ENCODE results near the gene USHBP1.
A peak's percentile ranks its signal among the peaks of the same experiment; 100 is the strongest.
"Not testable (repeated sequence)": the region's sequence is repeated elsewhere in the genome, so short reads cannot be mapped to it uniquely, and the experiment has no call there.

USHBP1 gene

GRCh38 chr19:17283504-17283996, 19.0 kb upstream of the USHBP1 start:
- no peak overlapping the region for H3K4me3 Mint-ChIP-seq
- DNase-seq, result no peak
- H3K27me3 Mint-ChIP-seq, result peaks cover 11% of the 10 kb centered on the region
- H3K9me3 Mint-ChIP-seq, result no peaks in the 10 kb centered on the region
- H3K36me3 Mint-ChIP-seq (ENCODE audit: low read depth), result peaks cover 16% of the 10 kb centered on the region
- H3K4me1 Mint-ChIP-seq (ENCODE audit: low read depth), result peaks cover 9% of the 10 kb centered on the region
- no peak overlapping the region for H3K27ac Mint-ChIP-seq

DNA sequence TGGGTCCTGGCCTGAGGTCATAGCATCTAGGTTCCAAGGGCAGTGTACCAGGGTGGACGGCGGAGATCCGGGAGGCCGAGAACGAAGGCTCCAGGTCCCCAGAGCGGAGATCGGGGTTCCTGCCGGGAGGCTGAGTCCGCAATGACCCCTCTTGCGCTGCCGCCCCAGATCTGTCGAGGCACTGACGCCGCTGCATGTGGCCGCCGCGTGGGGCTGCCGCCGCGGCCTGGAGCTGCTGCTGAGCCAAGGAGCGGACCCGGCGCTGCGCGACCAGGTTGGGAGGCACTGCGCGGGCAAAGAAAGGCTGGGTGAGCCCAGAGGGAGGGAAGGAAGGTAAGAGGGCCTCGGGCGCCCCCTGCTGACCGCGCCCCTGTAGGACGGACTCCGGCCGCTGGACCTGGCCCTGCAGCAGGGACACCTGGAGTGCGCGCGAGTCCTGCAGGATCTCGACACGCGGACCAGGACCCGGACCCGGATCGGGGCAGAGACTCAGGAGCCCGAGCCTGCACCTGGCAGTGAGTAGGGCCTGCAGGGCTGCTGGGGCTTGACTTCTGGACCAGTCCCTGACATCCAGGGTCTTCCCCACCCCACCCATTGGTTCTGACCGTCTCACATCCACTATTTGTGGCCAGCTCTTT, 18.1 kb upstream of the USHBP1 start:
- DNase-seq, result peak; percentile 89
- H3K27me3 Mint-ChIP-seq, result peaks cover 11% of the 10 kb centered on the region
- H3K27ac Mint-ChIP-seq, result peak overlapping the region; percentile 64
- peaks cover 9% of the 10 kb centered on the region for H3K4me1 Mint-ChIP-seq (ENCODE audit: low read depth)
- peak overlapping the region; percentile 83 for H3K4me3 Mint-ChIP-seq
- peaks cover 20% of the 10 kb centered on the region for H3K36me3 Mint-ChIP-seq (ENCODE audit: low read depth)
- H3K9me3 Mint-ChIP-seq, result no peaks in the 10 kb centered on the region

DNA sequence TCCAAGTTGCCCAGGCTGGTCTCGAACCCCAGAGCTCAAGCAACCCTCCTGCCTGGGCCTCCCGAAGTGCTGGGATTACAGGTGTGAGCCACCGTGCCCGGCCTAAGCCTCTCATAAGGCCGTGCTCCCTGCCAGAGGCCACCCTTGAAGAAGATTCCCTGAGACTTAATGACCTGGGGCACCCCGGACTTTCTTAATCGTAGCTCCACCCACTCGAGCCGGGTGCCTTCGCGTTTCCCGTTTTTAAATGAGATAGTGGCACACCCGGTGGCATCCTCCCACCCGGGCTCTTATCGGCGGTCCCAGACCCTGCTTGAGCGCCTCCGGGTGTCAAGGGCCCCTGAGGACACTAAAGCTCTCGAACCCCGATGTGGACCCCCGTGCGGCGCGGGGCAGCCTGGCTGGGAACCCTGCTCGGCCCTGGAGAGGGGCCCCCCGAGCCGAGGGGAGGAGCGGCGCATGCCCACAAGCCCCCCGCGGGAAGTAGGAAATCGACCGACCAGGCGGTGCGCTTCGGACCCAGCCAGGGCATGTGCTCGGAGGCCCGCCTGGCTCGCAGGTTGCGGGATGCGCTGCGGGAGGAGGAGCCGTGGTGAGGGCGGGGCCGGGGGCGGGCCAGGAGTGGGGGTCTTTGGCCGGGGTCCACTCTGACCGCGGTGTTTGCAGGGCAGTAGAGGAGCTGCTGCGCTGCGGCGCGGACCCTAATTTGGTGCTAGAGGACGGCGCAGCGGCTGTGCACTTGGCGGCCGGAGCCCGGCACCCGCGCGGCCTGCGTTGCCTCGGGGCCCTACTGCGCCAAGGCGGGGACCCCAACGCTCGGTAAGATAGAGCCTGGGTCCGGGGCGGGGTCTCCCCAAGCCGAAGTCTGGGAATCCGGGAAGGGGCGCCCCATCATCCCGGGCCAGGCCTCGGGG, 17.1 kb upstream of the USHBP1 start, which contains the start of gene ANKLE1:
TSS of gene ANKLE1 (plus strand) at position 511 of the 914 bp plus-strand sequence. CDS start at position 531, 20 bp downstream.
- H3K9me3 Mint-ChIP-seq, result no peaks in the 10 kb centered on the region
- H3K27me3 Mint-ChIP-seq, result peaks cover 8% of the 10 kb centered on the region
- peaks cover 28% of the 10 kb centered on the region for H3K36me3 Mint-ChIP-seq (ENCODE audit: low read depth)
- H3K27ac Mint-ChIP-seq, result peak within 1 kb of the TSS; percentile 64
- peak within 1 kb of the TSS; percentile 83 for H3K4me3 Mint-ChIP-seq
- peak; percentile 71 for DNase-seq
- peaks cover 9% of the 10 kb centered on the region for H3K4me1 Mint-ChIP-seq (ENCODE audit: low read depth)

DNA sequence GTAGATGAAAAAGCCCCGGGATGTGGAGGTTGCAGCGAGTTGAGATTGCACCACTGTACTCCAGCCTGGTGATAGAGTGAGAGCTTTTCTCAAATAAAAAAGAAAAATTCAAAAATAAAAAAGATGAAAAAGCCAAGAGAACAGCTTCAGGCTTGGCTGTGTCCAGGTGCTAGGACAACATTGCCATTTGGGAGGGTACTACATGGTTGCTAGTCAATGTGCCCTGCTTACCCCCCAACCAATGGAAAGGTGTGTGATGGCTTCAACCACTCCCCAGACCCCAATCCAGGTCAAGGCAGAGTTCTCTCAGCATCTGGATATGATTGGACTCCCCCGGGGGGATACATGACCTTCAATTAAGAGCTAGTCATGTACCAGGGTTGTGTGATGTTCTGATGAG, 14.9 kb upstream of the USHBP1 start:
- peaks cover 8% of the 10 kb centered on the region for H3K27me3 Mint-ChIP-seq
- no peaks in the 10 kb centered on the region for H3K9me3 Mint-ChIP-seq
- no peak for DNase-seq
- no peak overlapping the region for H3K4me3 Mint-ChIP-seq
- no peak overlapping the region for H3K27ac Mint-ChIP-seq
- peaks cover 46% of the 10 kb centered on the region for H3K36me3 Mint-ChIP-seq (ENCODE audit: low read depth)
- peaks cover 9% of the 10 kb centered on the region for H3K4me1 Mint-ChIP-seq (ENCODE audit: low read depth)

DNA sequence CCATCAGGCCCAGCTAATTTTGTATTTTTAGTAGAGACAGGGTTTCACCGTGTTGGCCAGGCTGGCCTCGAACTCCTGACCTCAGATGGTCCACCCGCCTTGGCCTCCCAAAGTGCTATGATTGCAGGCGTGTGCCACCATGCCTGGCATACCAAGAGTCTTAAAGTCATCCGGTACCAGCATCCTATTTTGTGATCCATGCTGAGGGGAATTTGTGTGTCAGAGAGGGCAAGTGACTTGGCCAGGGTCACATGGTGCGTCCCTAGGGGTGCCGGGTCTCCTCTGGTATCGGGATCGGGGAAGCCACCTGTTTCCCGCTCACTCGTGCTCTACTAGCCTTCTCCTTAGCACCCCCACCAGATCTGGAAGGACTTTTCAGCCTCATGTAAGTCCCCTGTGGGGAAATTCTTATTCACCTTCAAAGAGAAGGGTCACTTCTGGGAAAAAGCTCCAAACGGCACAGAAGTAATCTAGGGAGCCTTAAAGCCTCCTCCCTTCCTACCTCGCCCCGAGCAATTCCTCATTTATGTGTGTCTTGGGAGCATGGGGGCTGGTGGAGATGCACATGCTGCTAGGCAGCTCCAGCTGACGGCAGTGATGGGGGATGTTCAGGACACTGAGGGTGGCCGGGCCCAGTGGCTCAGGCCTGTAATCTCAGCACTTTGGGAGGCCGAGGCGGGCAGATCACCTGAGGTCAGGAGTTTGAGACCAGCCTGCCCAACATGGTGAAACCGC, 11.1 kb upstream of the USHBP1 start:
- H3K27ac Mint-ChIP-seq, result no peak overlapping the region
- H3K27me3 Mint-ChIP-seq, result no peaks in the 10 kb centered on the region
- H3K4me1 Mint-ChIP-seq (ENCODE audit: low read depth), result no peaks in the 10 kb centered on the region
- peaks cover 65% of the 10 kb centered on the region for H3K36me3 Mint-ChIP-seq (ENCODE audit: low read depth)
- DNase-seq, result no peak
- H3K4me3 Mint-ChIP-seq, result no peak overlapping the region
- H3K9me3 Mint-ChIP-seq, result no peaks in the 10 kb centered on the region

DNA sequence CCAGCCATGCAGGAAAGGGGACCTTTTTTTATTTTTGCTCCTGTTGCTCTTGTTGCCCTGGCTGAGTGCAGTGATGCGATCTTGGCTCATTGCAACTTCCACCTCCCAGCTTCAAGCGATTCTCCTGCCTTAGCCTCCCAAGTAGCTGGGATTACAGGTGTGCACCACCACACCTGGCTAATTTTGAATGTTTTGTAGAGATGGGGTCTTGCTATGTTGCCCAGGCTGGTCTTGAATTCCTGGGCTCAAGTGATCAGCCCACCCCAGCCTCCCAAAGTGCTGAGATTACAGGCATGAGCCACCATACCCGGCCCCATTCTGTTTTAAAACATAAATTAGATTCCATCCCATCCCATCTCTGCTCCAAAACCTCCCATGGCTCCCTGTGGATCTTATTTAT, 10.3 kb upstream of the USHBP1 start:
- H3K4me1 Mint-ChIP-seq (ENCODE audit: low read depth); H3K4me3 Mint-ChIP-seq; DNase-seq; H3K27me3 Mint-ChIP-seq; H3K27ac Mint-ChIP-seq; H3K9me3 Mint-ChIP-seq: not testable (repeated sequence)
- H3K36me3 Mint-ChIP-seq (ENCODE audit: low read depth), result peaks cover 71% of the 10 kb centered on the region

DNA sequence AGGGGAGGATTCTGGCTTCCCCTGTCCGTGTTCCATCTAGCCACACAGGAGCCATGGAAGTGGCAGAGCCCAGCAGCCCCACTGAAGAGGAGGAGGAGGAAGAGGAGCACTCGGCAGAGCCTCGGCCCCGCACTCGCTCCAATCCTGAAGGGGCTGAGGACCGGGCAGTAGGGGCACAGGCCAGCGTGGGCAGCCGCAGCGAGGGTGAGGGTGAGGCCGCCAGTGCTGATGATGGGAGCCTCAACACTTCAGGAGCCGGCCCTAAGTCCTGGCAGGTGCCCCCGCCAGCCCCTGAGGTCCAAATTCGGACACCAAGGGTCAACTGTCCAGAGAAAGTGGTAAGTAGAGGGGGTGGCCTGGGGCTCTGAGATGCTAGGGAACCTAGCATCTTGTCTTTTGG, 4.2 kb upstream of the USHBP1 start:
- peaks cover 48% of the 10 kb centered on the region for H3K36me3 Mint-ChIP-seq (ENCODE audit: low read depth)
- peaks cover 22% of the 10 kb centered on the region for H3K4me1 Mint-ChIP-seq (ENCODE audit: low read depth)
- no peaks in the 10 kb centered on the region for H3K27me3 Mint-ChIP-seq
- H3K27ac Mint-ChIP-seq, result no peak overlapping the region
- H3K4me3 Mint-ChIP-seq, result peak overlapping the region; percentile 94
- no peaks in the 10 kb centered on the region for H3K9me3 Mint-ChIP-seq
- no peak for DNase-seq

DNA sequence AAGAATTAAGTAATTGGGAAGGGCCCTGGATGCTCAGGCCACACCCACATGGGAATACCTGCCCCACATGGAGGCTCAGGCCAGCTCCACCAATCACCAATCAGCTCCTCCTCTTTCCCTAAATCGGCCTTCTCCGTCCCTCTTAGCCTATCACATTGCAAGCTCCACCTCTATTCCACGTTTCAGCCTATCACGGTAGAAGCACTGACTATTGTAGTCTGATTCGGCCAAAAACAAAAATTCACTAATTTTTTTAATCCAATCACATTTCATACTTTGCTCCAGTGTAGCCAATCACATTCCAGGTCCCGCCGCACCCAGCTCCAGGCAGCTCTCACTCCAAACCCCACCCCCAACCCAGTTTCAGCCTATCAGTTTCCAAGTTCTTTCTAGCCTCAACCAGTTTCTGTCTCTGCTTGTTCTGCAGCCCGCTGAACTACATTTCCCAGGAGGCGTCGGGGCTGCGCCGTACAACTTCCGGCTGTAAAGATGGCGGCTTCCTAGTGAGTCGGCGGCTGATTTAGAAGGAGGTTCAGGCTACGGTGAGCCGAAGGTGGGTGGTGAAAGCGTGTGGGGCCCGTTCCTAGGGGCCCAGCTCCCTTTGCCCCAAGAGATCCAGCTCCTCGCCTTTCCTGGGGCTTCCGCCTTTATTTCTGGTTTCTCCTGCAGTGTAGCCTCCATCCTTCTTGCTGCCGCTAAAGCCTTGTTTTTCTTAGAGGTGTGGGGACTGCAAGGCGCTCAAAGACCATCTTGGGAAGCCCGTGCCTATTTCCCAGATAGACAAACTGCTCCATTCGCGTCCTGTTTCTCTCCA, 2.6 kb upstream of the USHBP1 start, which contains the start of gene BABAM1:
TSS of gene BABAM1 (plus strand) at position 469 of the 814 bp plus-strand sequence. CDS start 1,364 bp downstream, outside the sequence.
- Mint-ChIP-seq H3K27me3 (no peaks in the 10 kb centered on the region), H3K27ac (peak within 1 kb of the TSS; percentile 91), H3K4me3 (peak within 1 kb of the TSS; percentile 94), H3K4me1 (ENCODE audit: low read depth) (peaks cover 22% of the 10 kb centered on the region), H3K36me3 (ENCODE audit: low read depth) (peaks cover 40% of the 10 kb centered on the region), H3K9me3 (no peaks in the 10 kb centered on the region)
- DNase-seq, result peak; percentile 90

- Mint-ChIP-seq H3K9me3 (no peaks in the 10 kb centered on the region), H3K27me3 (no peaks in the 10 kb centered on the region), H3K27ac (peak overlapping the region; percentile 91), H3K4me1 (ENCODE audit: low read depth) (peaks cover 22% of the 10 kb centered on the region), H3K4me3 (peak overlapping the region; percentile 94), H3K36me3 (ENCODE audit: low read depth) (peaks cover 36% of the 10 kb centered on the region)
- no peak for DNase-seq
These were observed 2.0 kb upstream of the USHBP1 start for GRCh38 chr19:17266589-17266974.

GRCh38 chr19:17266026-17266425, 1.5 kb upstream of the USHBP1 start:
- no peak overlapping the region for H3K27ac Mint-ChIP-seq
- peaks cover 30% of the 10 kb centered on the region for H3K36me3 Mint-ChIP-seq (ENCODE audit: low read depth)
- H3K4me3 Mint-ChIP-seq, result no peak overlapping the region
- no peaks in the 10 kb centered on the region for H3K27me3 Mint-ChIP-seq
- H3K9me3 Mint-ChIP-seq, result no peaks in the 10 kb centered on the region
- peaks cover 22% of the 10 kb centered on the region for H3K4me1 Mint-ChIP-seq (ENCODE audit: low read depth)
- no peak for DNase-seq

DNA sequence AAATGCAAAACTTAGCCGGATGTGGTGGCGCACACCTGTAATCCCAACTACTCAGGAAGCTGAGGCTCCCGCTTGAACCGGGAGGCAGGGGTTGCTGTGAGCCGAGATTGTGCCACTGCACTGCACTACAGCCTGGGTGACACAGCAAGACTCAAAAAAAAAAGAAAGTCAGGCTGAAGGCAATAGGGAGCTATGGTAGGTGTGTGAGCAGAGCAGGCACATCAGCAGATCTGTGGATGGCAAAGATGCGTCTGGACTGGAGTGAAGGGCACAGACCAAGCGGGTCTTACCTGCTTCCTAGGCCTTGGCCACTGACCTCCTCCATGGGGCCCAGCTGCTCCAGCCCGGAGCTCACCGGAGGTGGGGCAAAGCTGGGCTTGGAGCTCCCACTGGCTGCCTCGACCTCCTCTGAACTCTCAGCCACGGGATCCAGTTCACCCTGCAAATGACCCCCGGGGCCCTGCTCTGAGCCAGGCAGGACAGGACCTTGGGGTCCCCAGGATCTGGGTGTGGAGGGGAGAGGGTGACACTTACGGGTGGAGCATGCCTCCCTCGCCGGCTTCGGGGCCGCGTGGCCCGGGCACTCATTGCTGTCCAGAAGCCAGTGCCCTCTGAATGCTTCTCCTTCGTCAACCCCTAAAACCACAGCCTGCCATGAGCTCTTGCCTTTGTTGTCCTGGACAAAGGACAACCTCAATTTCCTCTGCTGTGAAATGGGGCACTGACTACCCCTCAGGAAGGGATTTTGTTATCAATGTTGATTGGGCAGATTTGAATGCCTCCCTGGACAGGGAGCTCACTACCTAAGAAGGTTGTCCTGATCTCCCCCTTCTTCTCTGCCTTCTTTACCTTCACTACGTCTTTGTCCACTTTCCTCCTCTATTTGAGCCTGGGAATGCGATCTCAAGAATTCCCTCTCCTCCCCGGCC, 569 bp downstream of the USHBP1 start:
- Mint-ChIP-seq H3K27ac (peak overlapping the region; percentile 44), H3K4me3 (no peak overlapping the region), H3K4me1 (ENCODE audit: low read depth) (peaks cover 25% of the 10 kb centered on the region), H3K36me3 (ENCODE audit: low read depth) (peaks cover 15% of the 10 kb centered on the region), H3K9me3 (no peaks in the 10 kb centered on the region), H3K27me3 (no peaks in the 10 kb centered on the region)
- DNase-seq, result no peak

DNA sequence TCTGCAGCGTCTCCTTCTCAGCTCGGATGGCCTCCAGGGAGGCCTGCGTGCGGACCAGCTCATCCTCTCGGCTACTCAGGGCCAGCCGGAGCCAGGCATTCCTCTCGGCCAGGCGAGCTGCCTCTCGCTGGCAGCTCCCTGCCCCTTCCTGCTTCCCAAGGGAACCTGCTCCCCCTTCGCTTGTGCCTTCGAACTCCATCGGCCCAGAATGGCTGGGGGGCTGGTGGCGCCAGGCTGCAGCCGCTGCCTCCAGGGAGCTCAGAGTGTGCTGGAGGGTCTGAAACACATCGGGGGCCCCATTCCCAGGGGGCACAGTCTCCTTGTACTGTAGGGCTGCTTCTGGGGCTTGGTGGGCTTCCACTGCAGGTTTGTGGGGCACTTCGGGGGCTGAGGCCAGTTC, 2.0 kb downstream of the USHBP1 start:
- Mint-ChIP-seq H3K27me3 (no peaks in the 10 kb centered on the region), H3K4me1 (ENCODE audit: low read depth) (peaks cover 17% of the 10 kb centered on the region), H3K4me3 (no peak overlapping the region), H3K9me3 (no peaks in the 10 kb centered on the region), H3K27ac (no peak overlapping the region), H3K36me3 (ENCODE audit: low read depth) (peaks cover 3% of the 10 kb centered on the region)
- no peak for DNase-seq

- Mint-ChIP-seq H3K27me3 (no peaks in the 10 kb centered on the region), H3K9me3 (no peaks in the 10 kb centered on the region), H3K4me1 (ENCODE audit: low read depth) (peaks cover 9% of the 10 kb centered on the region), H3K36me3 (ENCODE audit: low read depth) (no peaks in the 10 kb centered on the region), H3K4me3 (no peak overlapping the region), H3K27ac (no peak overlapping the region)
- DNase-seq, result peak; percentile 93
These were observed 3.7 kb downstream of the USHBP1 start for GRCh38 chr19:17260842-17261325.
